IMR-90 (cell line): ENCODE measurements around the gene NFKBIE. TPM values are rescaled to one million over a fixed set of nuclear protein-coding genes. Genes with fewer than 3 reads are reported as not detected.

Experiments used
- ATAC-seq: fragments of 200-7000 bp; cut with Tn5 transposase; 2 replicates; pipeline ENCODE4 v1.9.1; 2020; ENCODE audit warnings: low read depth, mild to moderate bottlenecking, moderate library complexity
- BruUV-seq: library from RNA; stranded (reverse); fragments of 400-500 nt; replicated peaks from 2 replicates; lab custom pipeline; 2021; lab: Mats Ljungman, UMichigan
- CTCF ChIA-PET: fragments of 300-600 bp; formaldehyde crosslinking; extraction: SDS; loops from one replicate; lab custom pipeline; 2021; ENCODE audit warnings: antibody characterized with exemption; lab: Yijun Ruan, JAX
- POLR2A ChIA-PET: fragments of 300-600 bp; sonication (Branson Sonifier 250); formaldehyde crosslinking; loops from one replicate; lab custom pipeline; 2022; ENCODE audit warnings: antibody characterized with exemption; ENCODE audit not compliant: unreplicated experiment; lab: Charles Lee
- DNase-seq: peaks from one replicate; pipeline ENCODE4 v3.0.0; 2013
- H2AFZ ChIP-seq: replicated peaks from 2 replicates; pipeline ENCODE3; 2013; ENCODE audit warnings: low read length, mild to moderate bottlenecking; ENCODE audit not compliant: poor library complexity
- H2AK5ac ChIP-seq: 2 replicates; pipeline ENCODE4 v1.6.1; 2013; ENCODE audit warnings: low read depth, low read length, inconsistent platforms
- H2AK9ac ChIP-seq: replicated peaks from 2 replicates; pipeline ENCODE3; 2013; ENCODE audit warnings: mild to moderate bottlenecking, low read depth, low read length, moderate library complexity; ENCODE audit not compliant: poor library complexity
- H2BK120ac ChIP-seq: 2 replicates; pipeline ENCODE4 v1.6.1; 2013; ENCODE audit warnings: low read depth, low read length, inconsistent platforms
- H2BK15ac ChIP-seq: 3 replicates; pipeline ENCODE4 v1.6.1; 2013; ENCODE audit warnings: low read depth, low read length, inconsistent platforms
- H2BK20ac ChIP-seq: 2 replicates; pipeline ENCODE4 v1.6.1; 2013; ENCODE audit warnings: low read depth, mild to moderate bottlenecking, inconsistent platforms, low read length, moderate library complexity
- H2BK5ac ChIP-seq: 2 replicates; pipeline ENCODE4 v1.6.1; 2013; ENCODE audit warnings: mild to moderate bottlenecking, low read depth, low read length, inconsistent platforms; ENCODE audit not compliant: poor library complexity, severe bottlenecking
- H3K14ac ChIP-seq: replicated peaks from 2 replicates; pipeline ENCODE4 v1.6.1; 2013; ENCODE audit warnings: low read depth, low read length, inconsistent platforms
- H3K18ac ChIP-seq: 2 replicates; pipeline ENCODE4 v1.6.1; 2013; ENCODE audit warnings: low read depth, low read length, control low read depth
- H3K23ac ChIP-seq: 2 replicates; pipeline ENCODE4 v1.6.1; 2013; ENCODE audit warnings: low read depth, low read length, inconsistent platforms
- H3K27ac ChIP-seq: 2 replicates; pipeline ENCODE4 v1.5.1; 2013; ENCODE audit warnings: mild to moderate bottlenecking, control low read depth, low read length; ENCODE audit not compliant: insufficient read depth
- H3K27me3 ChIP-seq: 2 replicates; pipeline ENCODE4 v1.6.1; 2013; ENCODE audit warnings: low read length; ENCODE audit not compliant: control insufficient read depth, insufficient read depth
- H3K36me3 ChIP-seq: 2 replicates; pipeline ENCODE4 v1.6.1; 2013; ENCODE audit warnings: low read length, mixed read lengths; ENCODE audit not compliant: control insufficient read depth, insufficient read depth
- H3K4ac ChIP-seq: 2 replicates; pipeline ENCODE4 v1.6.1; 2013; ENCODE audit warnings: low read depth, low read length, inconsistent platforms
- H3K4me1 ChIP-seq: 2 replicates; pipeline ENCODE4 v1.6.1; 2013; ENCODE audit warnings: low read length, mixed read lengths; ENCODE audit not compliant: control insufficient read depth, insufficient read depth
- H3K4me2 ChIP-seq: 2 replicates; pipeline ENCODE4 v1.6.1; 2013; ENCODE audit warnings: low read depth, mild to moderate bottlenecking, control low read depth, low read length, moderate library complexity
- H3K4me3 ChIP-seq: 2 replicates; pipeline ENCODE4 v1.5.1; 2013; ENCODE audit warnings: low read depth, mild to moderate bottlenecking, control low read depth, low read length, moderate library complexity; ENCODE audit not compliant: insufficient read depth
- H3K56ac ChIP-seq: 2 replicates; pipeline ENCODE4 v1.6.1; 2013; ENCODE audit warnings: low read length, inconsistent platforms; ENCODE audit not compliant: insufficient read depth; ENCODE audit errors: extremely low read depth
- H3K79me1 ChIP-seq, 2 experiments: 2 replicates each; pipeline ENCODE4 v1.6.1; 2013; ENCODE audit warnings: low read length in 2 of 2, inconsistent platforms in 1 of 2, low read depth in 1 of 2
- H3K9ac ChIP-seq: 2 replicates; pipeline ENCODE4 v1.6.1; 2013; ENCODE audit warnings: low read depth, low read length, control low read depth
- H3K9me1 ChIP-seq: 2 replicates; pipeline ENCODE4 v1.6.1; 2013; ENCODE audit warnings: low read length, inconsistent platforms; ENCODE audit not compliant: insufficient read depth
- H3K9me3 ChIP-seq: 2 replicates; pipeline ENCODE4 v1.6.1; 2013; ENCODE audit warnings: low read length; ENCODE audit not compliant: control insufficient read depth, insufficient read depth
- H4K20me1 ChIP-seq: 2 replicates; pipeline ENCODE4 v1.6.1; 2013; ENCODE audit warnings: low read length, inconsistent platforms; ENCODE audit not compliant: insufficient read depth
- H4K5ac ChIP-seq: 2 replicates; pipeline ENCODE4 v1.6.1; 2013; ENCODE audit warnings: mild to moderate bottlenecking, low read depth, low read length, control low read depth
- H4K8ac ChIP-seq, 2 experiments: 2 replicates each; pipeline ENCODE4 v1.6.1; 2013; ENCODE audit warnings: low read depth in 2 of 2, low read length in 2 of 2, control low read depth in 1 of 2, inconsistent platforms in 1 of 2
- H4K91ac ChIP-seq: 2 replicates; pipeline ENCODE4 v1.6.1; 2013; ENCODE audit warnings: low read depth, low read length, inconsistent platforms; ENCODE audit not compliant: insufficient read depth
- RCOR1 ChIP-seq: IDR thresholded peaks from 2 replicates; pipeline ENCODE4 v1.6.1; 2012; ENCODE audit warnings: mild to moderate bottlenecking, low read length, improper control_type of control experiment; ENCODE audit not compliant: insufficient replicate concordance
- WGBS, 2 experiments: methylation state at CpG; one replicate each; pipeline versions ENCODE4 v1.1.5 to v1.1.7; 2013; ENCODE audit warnings: missing lambda C conversion rate in 2 of 2; ENCODE audit not compliant: insufficient read length in 1 of 2; ENCODE audit errors: extremely low coverage in 2 of 2; 5-methylcytosine and 5-hydroxymethylcytosine counted together
- dilution Hi-C: fragments of 300-500 bp; cut with HindIII; formaldehyde crosslinking; loops from one replicate; pipeline ENCODE4 v1.14.3; 2018; ENCODE audit warnings: low sequenced_read_pairs; ENCODE audit not compliant: unreplicated experiment
- in situ Hi-C: fragments of 300-500 bp; cut with MboI; formaldehyde crosslinking; loops from 3 replicates; pipeline ENCODE4 v1.14.3; 2019; ENCODE audit warnings: low sequenced_read_pairs, inconsistent platforms, mixed read lengths
- intact Hi-C: fragments of 100-400 bp; cut with micrococcal nuclease; formaldehyde crosslinking; loops from 2 replicates; pipeline ENCODE4 v1.10.0; 2022
- polyA plus RNA-seq, 3 experiments: library from polyadenylated mRNA; depleted of rRNA; stranded (reverse); fragments of >200 nt; gene quantifications; 2 replicates each; pipeline ENCODE4 v1.2.3, GENCODE V29; 2012; ENCODE audit warnings: low replicate concordance in 1 of 3
- total RNA-seq: library from RNA; depleted of rRNA; stranded (reverse); fragments of >200 nt; gene quantifications from 2 replicates; pipeline ENCODE4 v1.2.3, GENCODE V29; 2012
- TF ChIP-seq, protein P1 (sequence below): conservative IDR thresholded peaks from 2 replicates; pipeline ENCODE4 v1.5.1; 2012; ENCODE audit warnings: mild to moderate bottlenecking, low read depth, low read length, improper control_type of control experiment

The NFKBIE gene
- total and polyA plus RNA-seq, 2 of the 4 experiments (the other 2 are of a cell fraction), result 7.9 to 13.0 TPM

DNA sequence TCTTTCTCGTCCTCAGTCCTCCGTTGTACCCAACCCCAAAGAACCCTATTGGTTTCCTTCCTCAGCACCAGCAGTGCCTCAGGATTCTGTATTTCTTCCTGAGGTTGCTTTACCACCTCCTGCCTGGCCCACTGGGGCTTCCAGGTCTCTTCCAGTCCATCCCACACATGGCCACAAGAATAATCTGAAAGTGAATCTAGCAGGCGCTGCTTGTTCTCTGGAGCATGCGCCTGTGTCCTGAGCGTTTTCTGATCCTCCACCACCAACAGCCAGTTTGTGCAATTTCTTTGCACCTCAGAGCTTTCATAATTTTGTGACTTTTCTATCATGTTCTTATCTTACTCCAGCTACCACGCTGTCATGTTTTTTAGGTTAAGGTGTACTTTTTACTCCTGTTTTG is 30.1 kb downstream of the NFKBIE start:
- no TSS peak for BruUV-seq

More for the DNA sequence above, 30.1 kb downstream of the NFKBIE start:
- Histone ChIP-seq H3K79me1 (0 out of 4 replicates have a peak, but pooled peaks cover 0 to 4% of the 10 kb centered on the region in 2 experiments), H3K9me1 (peaks cover 4% of the 10 kb centered on the region), H2AFZ (peak overlapping the region; percentile 86), H4K91ac (no peak overlapping the region), H3K4me1 (peaks cover 16% of the 10 kb centered on the region), H2BK15ac (peak overlapping the region; percentile 25; the same call in 1 of the 3 replicates), H4K8ac (peak overlapping the region in 1 of 2 experiments; percentile 75; a peak in 1 of 4 replicates), H3K14ac (no peak overlapping the region; the same call in 1 of the 2 replicates), H3K9me3 (no peaks in the 10 kb centered on the region), H2BK120ac (no peak overlapping the region), H3K23ac (no peak overlapping the region), H3K4me2 (no peak overlapping the region), H3K18ac (no peak overlapping the region), H3K36me3 (peaks cover 2% of the 10 kb centered on the region; the same call in 1 of the 2 replicates), H3K56ac (no peak overlapping the region), H2AK5ac (no peak overlapping the region), H2BK5ac (peak overlapping the region; percentile 12), H4K5ac (peak overlapping the region; percentile 8; the same call in 1 of the 2 replicates), H2BK20ac (no peak overlapping the region), H2AK9ac (peak overlapping the region; percentile 35), H3K27me3 (no peaks in the 10 kb centered on the region), H3K4me3 (no peak overlapping the region), H3K9ac (no peak overlapping the region), H3K27ac (no peak overlapping the region), H4K20me1 (no peaks in the 10 kb centered on the region), H3K4ac (peak overlapping the region; percentile 42)
- WGBS, 2 experiments, result 86% methylated on average over 3 of the region's 6 CpGs; no CpG with 5 or more reads in 1 of the 2 experiments
- DNase-seq (no peak), ATAC-seq (no peak)
- in situ Hi-C loops, result loop anchor here (5.0 kb wide), 1 partner anchor 128 kb away; no protein-coding TSS in a partner anchor
- TF ChIP-seq, protein P1, sequence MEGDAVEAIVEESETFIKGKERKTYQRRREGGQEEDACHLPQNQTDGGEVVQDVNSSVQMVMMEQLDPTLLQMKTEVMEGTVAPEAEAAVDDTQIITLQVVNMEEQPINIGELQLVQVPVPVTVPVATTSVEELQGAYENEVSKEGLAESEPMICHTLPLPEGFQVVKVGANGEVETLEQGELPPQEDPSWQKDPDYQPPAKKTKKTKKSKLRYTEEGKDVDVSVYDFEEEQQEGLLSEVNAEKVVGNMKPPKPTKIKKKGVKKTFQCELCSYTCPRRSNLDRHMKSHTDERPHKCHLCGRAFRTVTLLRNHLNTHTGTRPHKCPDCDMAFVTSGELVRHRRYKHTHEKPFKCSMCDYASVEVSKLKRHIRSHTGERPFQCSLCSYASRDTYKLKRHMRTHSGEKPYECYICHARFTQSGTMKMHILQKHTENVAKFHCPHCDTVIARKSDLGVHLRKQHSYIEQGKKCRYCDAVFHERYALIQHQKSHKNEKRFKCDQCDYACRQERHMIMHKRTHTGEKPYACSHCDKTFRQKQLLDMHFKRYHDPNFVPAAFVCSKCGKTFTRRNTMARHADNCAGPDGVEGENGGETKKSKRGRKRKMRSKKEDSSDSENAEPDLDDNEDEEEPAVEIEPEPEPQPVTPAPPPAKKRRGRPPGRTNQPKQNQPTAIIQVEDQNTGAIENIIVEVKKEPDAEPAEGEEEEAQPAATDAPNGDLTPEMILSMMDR, result no peak
- TF ChIP-seq RCOR1, result no peak
- dilution Hi-C loops, result no loop called here
- intact Hi-C loops, result no loop called here
- ChIA-PET POLR2A (interaction anchor here (1.7 kb wide), 1 partner anchor 12 kb away, joined by 10 read pairs; the partner anchor contains the start of gene HSP90AB1), CTCF (interaction anchor here (0.9 to 1.8 kb wide), 6 partner anchors 12 to 117 kb away, joined by 3 to 20 read pairs (median 4); partner anchors contain the start of gene SLC29A1)
